ENCODE data around the gene PLB1.
A peak's percentile ranks its signal among the peaks of the same experiment; 100 is the strongest.

Gene PLB1

GRCh38 chr2:28674713-28675068 lies 178.8 kb downstream of the PLB1 start:
- DNase-seq, result no peak

- no peak for DNase-seq
Observed at GRCh38 chr2:28676152-28676835, 180.4 kb downstream of the PLB1 start.

GRCh38 chr2:28678175-28678855 lies 182.5 kb downstream of the PLB1 start:
- no peak for DNase-seq

- DNase-seq, result no peak
Observed at GRCh38 chr2:28678944-28679343, 183.1 kb downstream of the PLB1 start.

GRCh38 chr2:28680657-28681056 lies 184.8 kb downstream of the PLB1 start:
- no peak for DNase-seq

- DNase-seq, result peak; percentile 81
Observed at GRCh38 chr2:28681158-28681571, 185.3 kb downstream of the PLB1 start.

- DNase-seq, result no peak
Observed at GRCh38 chr2:28681606-28682005, 185.7 kb downstream of the PLB1 start.

- peak; percentile 60 for DNase-seq
Observed at GRCh38 chr2:28683100-28683706, 187.3 kb downstream of the PLB1 start.

- DNase-seq, result no peak
Observed at GRCh38 chr2:28684142-28684858, 188.4 kb downstream of the PLB1 start.

- no peak for DNase-seq
Observed at GRCh38 chr2:28687171-28687570, 191.3 kb downstream of the PLB1 start.

GRCh38 chr2:28687640-28688385 lies 192.0 kb downstream of the PLB1 start:
- no peak for DNase-seq

GRCh38 chr2:28688818-28689217 lies 193.0 kb downstream of the PLB1 start:
- no peak for DNase-seq

- no peak for DNase-seq
Observed at GRCh38 chr2:28689771-28690170, 193.9 kb downstream of the PLB1 start.

GRCh38 chr2:28692411-28692810 lies 196.6 kb downstream of the PLB1 start:
- DNase-seq, result no peak

- DNase-seq, result no peak
Observed at GRCh38 chr2:28693223-28693622, 197.4 kb downstream of the PLB1 start.

All from NCI-H226 (cell line).